Suprapubic skin (tissue), 4 donors: ENCODE measurements around the gene TMEM94.

Source experiments
- CTCF ChIP-seq, 2 donors: fragments of 200-600 bp in 1 of 2; fragments of 450-650 bp in 1 of 2; sonication (generic) in 1 of 2; IDR thresholded peaks; one replicate each; pipeline ENCODE4 v1.5.1; 2016 to 2019; ENCODE audit warnings: antibody characterized with exemption in 2 of 2, mild to moderate bottlenecking in 1 of 2, moderate library complexity in 1 of 2
- POLR2A ChIP-seq, 2 donors: fragments of 450-650 bp; IDR thresholded peaks; one replicate each; pipeline ENCODE4 v1.6.1; 2017; ENCODE audit warnings: antibody characterized with exemption in 2 of 2, mild to moderate bottlenecking in 2 of 2, moderate library complexity in 2 of 2
- POLR2AphosphoS5 ChIP-seq, 3 donors: sonication (generic); formaldehyde crosslinking; IDR thresholded peaks; one replicate each; pipeline ENCODE4 v1.6.1; 2017; ENCODE audit warnings: antibody characterized with exemption in 3 of 3

GRCh38 chr17:75524269-75524969, 68.0 kb downstream of the TMEM94 start:
- TF ChIP-seq CTCF (IDR thresholded peaks at IDR 0.05) (no peak), POLR2AphosphoS5 (IDR thresholded peaks at IDR 0.05) (no peak), POLR2A (IDR thresholded peaks at IDR 0.05) (no peak)
